WTC11 (cell line): ENCODE data around the gene ERAS. TPM values are rescaled to one million over a fixed set of nuclear protein-coding genes. Genes with fewer than 3 reads are reported as not detected.

Experiments used
- ATAC-seq: fragments of 200-7000 bp; cut with Tn5 transposase; 2 replicates; pipeline ENCODE4 v1.10.0; 2021; ENCODE audit warnings: mild to moderate bottlenecking, moderate library complexity
- Bru-seq: library from RNA; stranded (reverse); fragments of 400-500 nt; gene quantifications from one replicate; lab custom pipeline; 2021; lab: Mats Ljungman, UMichigan
- CTCF ChIA-PET: fragments of 300-600 bp; sonication (Branson Sonifier 250); formaldehyde crosslinking; loops from one replicate; lab custom pipeline; 2021; ENCODE audit warnings: antibody characterized with exemption; lab: Charles Lee
- POLR2A ChIA-PET: fragments of 350-600 bp; sonication (Branson Sonifier 250); formaldehyde crosslinking; loops from one replicate; lab custom pipeline; 2021; ENCODE audit warnings: antibody characterized with exemption; lab: Charles Lee
- DNase-seq: peaks from one replicate; pipeline ENCODE4 v3.0.0; 2021; ENCODE audit warnings: low spot score
- H3K27ac Mint-ChIP-seq: 2 replicates; pipeline ENCODE4 v1.8.0; 2021; ENCODE audit warnings: mixed read lengths
- H3K27me3 Mint-ChIP-seq: 2 replicates; pipeline ENCODE4 v1.8.0; 2021; ENCODE audit warnings: low read depth, mild to moderate bottlenecking, moderate library complexity, mixed read lengths
- H3K36me3 Mint-ChIP-seq: 2 replicates; pipeline ENCODE4 v1.8.0; 2021; ENCODE audit warnings: mixed read lengths
- H3K4me1 Mint-ChIP-seq: 2 replicates; pipeline ENCODE4 v1.8.0; 2022; ENCODE audit warnings: mixed read lengths
- H3K4me3 Mint-ChIP-seq: 2 replicates; pipeline ENCODE4 v1.8.0; 2021; ENCODE audit warnings: mild to moderate bottlenecking, moderate library complexity, mixed read lengths
- H3K9me3 Mint-ChIP-seq: 2 replicates; pipeline ENCODE4 v1.8.0; 2021; ENCODE audit warnings: mixed read lengths
- ELF4 ChIP-seq: sonication (generic); formaldehyde crosslinking; IDR thresholded peaks from 2 replicates; pipeline ENCODE4 v1.8.1; 2022; ENCODE audit warnings: low read depth, mild to moderate bottlenecking, moderate library complexity, missing genetic modification reagents
- ERG ChIP-seq: fragments of 250-450 bp; sonication (Bioruptor Pico); IDR thresholded peaks from 2 replicates; pipeline ENCODE4 v1.8.0; 2021; ENCODE audit warnings: mild to moderate bottlenecking
- MLX ChIP-seq: sonication (generic); formaldehyde crosslinking; IDR thresholded peaks from 2 replicates; pipeline ENCODE4 v1.8.1; 2023; ENCODE audit warnings: mild to moderate bottlenecking, missing genetic modification reagents, moderate library complexity
- MXD4 ChIP-seq: fragments of 250-450 bp; sonication (Bioruptor Pico); IDR thresholded peaks from 2 replicates; pipeline ENCODE4 v1.8.0; 2021; ENCODE audit warnings: mild to moderate bottlenecking, moderate library complexity, borderline replicate concordance
- NFATC4 ChIP-seq: fragments of 250-450 bp; sonication (Bioruptor Pico); IDR thresholded peaks from 2 replicates; pipeline ENCODE4 v1.9.0; 2021; ENCODE audit warnings: mild to moderate bottlenecking
- OVOL2 ChIP-seq: fragments of 250-450 bp; sonication (Bioruptor Pico); IDR thresholded peaks from 2 replicates; pipeline ENCODE4 v1.9.0; 2021; ENCODE audit warnings: mild to moderate bottlenecking, borderline replicate concordance
- SOX15 ChIP-seq: fragments of 250-450 bp; sonication (Bioruptor Pico); IDR thresholded peaks from 2 replicates; pipeline ENCODE4 v1.9.0; 2021; ENCODE audit warnings: mild to moderate bottlenecking
- TCF7 ChIP-seq: sonication (generic); formaldehyde crosslinking; IDR thresholded peaks from 2 replicates; pipeline ENCODE4 v1.8.0; 2022; ENCODE audit warnings: mild to moderate bottlenecking, low read depth, missing genetic modification reagents, moderate library complexity
- ZNF416 ChIP-seq: fragments of 250-450 bp; sonication (Bioruptor Pico); IDR thresholded peaks from 2 replicates; pipeline ENCODE4 v1.9.0; 2021; ENCODE audit warnings: mild to moderate bottlenecking, inconsistent platforms
- long read RNA-seq, 3 experiments: library from RNA in 1 of 3; library from capped mRNA in 1 of 3; library from polyadenylated mRNA in 1 of 3; unstranded in 2 of 3; stranded (forward) in 1 of 3; transcript quantifications; one replicate each; pipeline ENCODE4 v2.0.0, GENCODE V29; 2021
- total RNA-seq: library from RNA; stranded (reverse); gene quantifications from 3 replicates; pipeline ENCODE4 v1.2.3, GENCODE V29; 2021
- TF ChIP-seq, protein P1 (sequence below): sonication (generic); formaldehyde crosslinking; IDR thresholded peaks from 2 replicates; pipeline ENCODE4 v1.8.1; 2023; ENCODE audit warnings: mild to moderate bottlenecking, missing genetic modification reagents
- TF ChIP-seq, protein P2 (sequence below): sonication (generic); formaldehyde crosslinking; IDR thresholded peaks from 2 replicates; pipeline ENCODE4 v1.8.0; 2022; ENCODE audit warnings: missing genetic modification reagents
- TF ChIP-seq, protein P3 (sequence below): sonication (generic); formaldehyde crosslinking; IDR thresholded peaks from 2 replicates; pipeline ENCODE4 v1.8.0; 2023; ENCODE audit warnings: missing genetic modification reagents
- TF ChIP-seq, protein P4 (sequence below): sonication (generic); formaldehyde crosslinking; IDR thresholded peaks from 2 replicates; pipeline ENCODE4 v1.8.1; 2022; ENCODE audit warnings: mild to moderate bottlenecking, missing genetic modification reagents, moderate library complexity, borderline replicate concordance
- TF ChIP-seq, protein P5 (sequence below): sonication (generic); formaldehyde crosslinking; IDR thresholded peaks from 2 replicates; pipeline ENCODE4 v1.8.1; 2023; ENCODE audit warnings: mild to moderate bottlenecking, missing genetic modification reagents

The ERAS gene, protein sequence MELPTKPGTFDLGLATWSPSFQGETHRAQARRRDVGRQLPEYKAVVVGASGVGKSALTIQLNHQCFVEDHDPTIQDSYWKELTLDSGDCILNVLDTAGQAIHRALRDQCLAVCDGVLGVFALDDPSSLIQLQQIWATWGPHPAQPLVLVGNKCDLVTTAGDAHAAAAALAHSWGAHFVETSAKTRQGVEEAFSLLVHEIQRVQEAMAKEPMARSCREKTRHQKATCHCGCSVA
- not detected in 3 replicates for total RNA-seq
- percentile 17 among the genes with signal in this experiment for Bru-seq, nascent RNA
- long read RNA-seq, experiment 1 = 0 reads
- long read RNA-seq, experiment 2 = 0 reads
- long read RNA-seq, experiment 3 = 0 reads

DNA sequence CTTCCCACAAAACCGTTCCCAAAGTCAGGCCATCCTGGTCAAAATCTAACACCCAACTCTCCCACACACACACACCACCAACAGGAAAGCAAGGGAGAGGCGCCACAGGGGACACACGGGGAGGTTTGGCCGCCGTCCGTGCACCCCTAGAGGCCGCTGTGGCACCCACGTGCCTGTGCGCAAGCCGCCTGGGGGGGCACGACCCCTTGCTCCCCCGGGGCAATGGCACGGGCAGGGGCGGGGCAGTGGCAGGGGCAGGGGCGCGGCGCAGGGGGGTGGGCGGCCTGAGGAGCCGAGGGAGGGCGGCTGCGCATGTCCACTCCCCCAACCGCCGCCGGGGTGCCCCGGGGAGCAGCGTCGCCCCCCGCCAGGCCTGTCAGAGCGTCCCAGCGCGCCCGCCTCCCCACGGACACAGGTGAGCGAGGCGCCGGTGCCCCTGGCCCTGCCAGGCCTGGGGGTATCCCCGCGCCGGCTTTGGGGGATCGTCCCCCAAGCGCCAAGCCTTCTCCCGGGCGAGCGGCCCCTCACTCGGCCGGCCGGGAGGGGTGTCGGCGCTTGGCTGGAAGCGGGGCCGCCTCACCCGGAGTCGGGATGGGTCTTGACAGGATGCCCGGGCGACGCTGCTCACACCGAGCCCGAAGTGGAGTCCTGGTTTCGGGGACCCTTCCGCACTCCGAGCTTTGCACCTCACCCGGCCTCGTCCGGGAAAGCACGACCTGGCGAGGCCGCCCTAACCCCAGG is at the start of gene ERAS:
TSS of gene ERAS (plus strand) at position 379 of the 741 bp plus-strand sequence. CDS start 2,611 bp downstream, outside the sequence.
- Mint-ChIP-seq H3K4me1 (peaks cover 15% of the 10 kb centered on the region), H3K27ac (no peak within 1 kb of the TSS), H3K27me3 (peaks cover 17% of the 10 kb centered on the region), H3K9me3 (no peaks in the 10 kb centered on the region), H3K36me3 (peaks cover 9% of the 10 kb centered on the region), H3K4me3 (peak within 1 kb of the TSS; percentile 56)
- DNase-seq (no peak), ATAC-seq (no peak)
- TF ChIP-seq, protein P1, sequence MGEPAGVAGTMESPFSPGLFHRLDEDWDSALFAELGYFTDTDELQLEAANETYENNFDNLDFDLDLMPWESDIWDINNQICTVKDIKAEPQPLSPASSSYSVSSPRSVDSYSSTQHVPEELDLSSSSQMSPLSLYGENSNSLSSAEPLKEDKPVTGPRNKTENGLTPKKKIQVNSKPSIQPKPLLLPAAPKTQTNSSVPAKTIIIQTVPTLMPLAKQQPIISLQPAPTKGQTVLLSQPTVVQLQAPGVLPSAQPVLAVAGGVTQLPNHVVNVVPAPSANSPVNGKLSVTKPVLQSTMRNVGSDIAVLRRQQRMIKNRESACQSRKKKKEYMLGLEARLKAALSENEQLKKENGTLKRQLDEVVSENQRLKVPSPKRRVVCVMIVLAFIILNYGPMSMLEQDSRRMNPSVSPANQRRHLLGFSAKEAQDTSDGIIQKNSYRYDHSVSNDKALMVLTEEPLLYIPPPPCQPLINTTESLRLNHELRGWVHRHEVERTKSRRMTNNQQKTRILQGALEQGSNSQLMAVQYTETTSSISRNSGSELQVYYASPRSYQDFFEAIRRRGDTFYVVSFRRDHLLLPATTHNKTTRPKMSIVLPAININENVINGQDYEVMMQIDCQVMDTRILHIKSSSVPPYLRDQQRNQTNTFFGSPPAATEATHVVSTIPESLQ (CRISPR knock-in tag) = no peak
- TF ChIP-seq, protein P2, sequence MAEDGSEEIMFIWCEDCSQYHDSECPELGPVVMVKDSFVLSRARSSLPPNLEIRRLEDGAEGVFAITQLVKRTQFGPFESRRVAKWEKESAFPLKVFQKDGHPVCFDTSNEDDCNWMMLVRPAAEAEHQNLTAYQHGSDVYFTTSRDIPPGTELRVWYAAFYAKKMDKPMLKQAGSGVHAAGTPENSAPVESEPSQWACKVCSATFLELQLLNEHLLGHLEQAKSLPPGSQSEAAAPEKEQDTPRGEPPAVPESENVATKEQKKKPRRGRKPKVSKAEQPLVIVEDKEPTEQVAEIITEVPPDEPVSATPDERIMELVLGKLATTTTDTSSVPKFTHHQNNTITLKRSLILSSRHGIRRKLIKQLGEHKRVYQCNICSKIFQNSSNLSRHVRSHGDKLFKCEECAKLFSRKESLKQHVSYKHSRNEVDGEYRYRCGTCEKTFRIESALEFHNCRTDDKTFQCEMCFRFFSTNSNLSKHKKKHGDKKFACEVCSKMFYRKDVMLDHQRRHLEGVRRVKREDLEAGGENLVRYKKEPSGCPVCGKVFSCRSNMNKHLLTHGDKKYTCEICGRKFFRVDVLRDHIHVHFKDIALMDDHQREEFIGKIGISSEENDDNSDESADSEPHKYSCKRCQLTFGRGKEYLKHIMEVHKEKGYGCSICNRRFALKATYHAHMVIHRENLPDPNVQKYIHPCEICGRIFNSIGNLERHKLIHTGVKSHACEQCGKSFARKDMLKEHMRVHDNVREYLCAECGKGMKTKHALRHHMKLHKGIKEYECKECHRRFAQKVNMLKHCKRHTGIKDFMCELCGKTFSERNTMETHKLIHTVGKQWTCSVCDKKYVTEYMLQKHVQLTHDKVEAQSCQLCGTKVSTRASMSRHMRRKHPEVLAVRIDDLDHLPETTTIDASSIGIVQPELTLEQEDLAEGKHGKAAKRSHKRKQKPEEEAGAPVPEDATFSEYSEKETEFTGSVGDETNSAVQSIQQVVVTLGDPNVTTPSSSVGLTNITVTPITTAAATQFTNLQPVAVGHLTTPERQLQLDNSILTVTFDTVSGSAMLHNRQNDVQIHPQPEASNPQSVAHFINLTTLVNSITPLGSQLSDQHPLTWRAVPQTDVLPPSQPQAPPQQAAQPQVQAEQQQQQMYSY (CRISPR knock-in tag) = peak; percentile 76
- ChIA-PET CTCF (no interaction called here), POLR2A (no interaction called here)

DNA sequence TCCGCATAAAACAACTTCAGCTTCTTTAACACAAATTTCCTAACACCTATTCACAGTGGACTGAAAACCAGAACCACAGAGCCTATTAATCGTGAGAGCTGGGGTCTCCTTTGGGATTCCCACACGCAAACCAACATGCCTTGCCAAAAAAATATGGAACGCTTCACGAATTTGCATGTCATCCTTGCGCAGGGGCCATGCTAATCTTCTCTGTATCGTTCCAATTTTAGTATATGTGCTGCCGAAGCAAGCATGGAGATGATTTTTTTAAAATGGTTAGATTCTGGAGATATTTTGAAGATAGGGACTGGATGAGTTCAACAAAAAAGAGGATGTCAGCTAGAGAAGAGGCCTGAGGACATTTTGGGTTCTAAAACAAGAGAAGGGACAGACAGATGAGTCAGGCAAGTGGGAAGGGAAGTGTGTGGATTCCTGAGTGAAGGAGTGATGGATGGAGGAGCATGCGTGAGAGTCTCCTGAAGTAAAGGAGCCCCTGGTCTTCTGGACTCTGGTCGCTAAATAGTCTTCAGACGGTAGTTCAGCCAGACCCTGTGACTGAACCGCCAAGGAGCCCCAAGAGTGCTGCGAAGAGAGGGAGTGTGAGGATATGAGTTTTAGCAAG is 49.4 kb upstream of the ERAS start:
- POLR2A ChIA-PET = no interaction called here

More for the DNA sequence above, 49.4 kb upstream of the ERAS start:
- H3K4me1 Mint-ChIP-seq = peaks cover 6% of the 10 kb centered on the region; the same call in 1 of the 2 replicates
- peaks cover 4% of the 10 kb centered on the region; the same call in 1 of the 2 replicates for H3K27me3 Mint-ChIP-seq
- no peak overlapping the region for H3K27ac Mint-ChIP-seq
- ATAC-seq (no peak), DNase-seq (no peak)
- no peaks in the 10 kb centered on the region for H3K9me3 Mint-ChIP-seq
- CTCF ChIA-PET = no interaction called here
- H3K36me3 Mint-ChIP-seq = no peaks in the 10 kb centered on the region
- TF ChIP-seq MLX (CRISPR knock-in tag) (no peak), OVOL2 (CRISPR knock-in tag) (no peak), TCF7 (CRISPR knock-in tag) (no peak), MXD4 (CRISPR knock-in tag) (no peak), ZNF416 (no peak), ELF4 (CRISPR knock-in tag) (no peak), SOX15 (CRISPR knock-in tag) (no peak), ERG (CRISPR knock-in tag) (no peak), NFATC4 (no peak)
- TF ChIP-seq, protein P3, sequence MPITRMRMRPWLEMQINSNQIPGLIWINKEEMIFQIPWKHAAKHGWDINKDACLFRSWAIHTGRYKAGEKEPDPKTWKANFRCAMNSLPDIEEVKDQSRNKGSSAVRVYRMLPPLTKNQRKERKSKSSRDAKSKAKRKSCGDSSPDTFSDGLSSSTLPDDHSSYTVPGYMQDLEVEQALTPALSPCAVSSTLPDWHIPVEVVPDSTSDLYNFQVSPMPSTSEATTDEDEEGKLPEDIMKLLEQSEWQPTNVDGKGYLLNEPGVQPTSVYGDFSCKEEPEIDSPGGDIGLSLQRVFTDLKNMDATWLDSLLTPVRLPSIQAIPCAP (CRISPR knock-in tag) = no peak
- TF ChIP-seq, protein P4, sequence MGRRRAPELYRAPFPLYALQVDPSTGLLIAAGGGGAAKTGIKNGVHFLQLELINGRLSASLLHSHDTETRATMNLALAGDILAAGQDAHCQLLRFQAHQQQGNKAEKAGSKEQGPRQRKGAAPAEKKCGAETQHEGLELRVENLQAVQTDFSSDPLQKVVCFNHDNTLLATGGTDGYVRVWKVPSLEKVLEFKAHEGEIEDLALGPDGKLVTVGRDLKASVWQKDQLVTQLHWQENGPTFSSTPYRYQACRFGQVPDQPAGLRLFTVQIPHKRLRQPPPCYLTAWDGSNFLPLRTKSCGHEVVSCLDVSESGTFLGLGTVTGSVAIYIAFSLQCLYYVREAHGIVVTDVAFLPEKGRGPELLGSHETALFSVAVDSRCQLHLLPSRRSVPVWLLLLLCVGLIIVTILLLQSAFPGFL = no peak
- TF ChIP-seq, protein P5, sequence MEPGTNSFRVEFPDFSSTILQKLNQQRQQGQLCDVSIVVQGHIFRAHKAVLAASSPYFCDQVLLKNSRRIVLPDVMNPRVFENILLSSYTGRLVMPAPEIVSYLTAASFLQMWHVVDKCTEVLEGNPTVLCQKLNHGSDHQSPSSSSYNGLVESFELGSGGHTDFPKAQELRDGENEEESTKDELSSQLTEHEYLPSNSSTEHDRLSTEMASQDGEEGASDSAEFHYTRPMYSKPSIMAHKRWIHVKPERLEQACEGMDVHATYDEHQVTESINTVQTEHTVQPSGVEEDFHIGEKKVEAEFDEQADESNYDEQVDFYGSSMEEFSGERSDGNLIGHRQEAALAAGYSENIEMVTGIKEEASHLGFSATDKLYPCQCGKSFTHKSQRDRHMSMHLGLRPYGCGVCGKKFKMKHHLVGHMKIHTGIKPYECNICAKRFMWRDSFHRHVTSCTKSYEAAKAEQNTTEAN (CRISPR knock-in tag) = no peak
- TF ChIP-seq, protein P2 (CRISPR knock-in tag) = no peak
- H3K4me3 Mint-ChIP-seq = no peak overlapping the region
